ENCODE measurements around the gene RNASE11. TPM values are rescaled to one million over a fixed set of nuclear protein-coding genes. Genes with fewer than 3 reads are reported as not detected.

Gene RNASE11
- polyA plus RNA-seq, 1 experiment: not detected

DNA sequence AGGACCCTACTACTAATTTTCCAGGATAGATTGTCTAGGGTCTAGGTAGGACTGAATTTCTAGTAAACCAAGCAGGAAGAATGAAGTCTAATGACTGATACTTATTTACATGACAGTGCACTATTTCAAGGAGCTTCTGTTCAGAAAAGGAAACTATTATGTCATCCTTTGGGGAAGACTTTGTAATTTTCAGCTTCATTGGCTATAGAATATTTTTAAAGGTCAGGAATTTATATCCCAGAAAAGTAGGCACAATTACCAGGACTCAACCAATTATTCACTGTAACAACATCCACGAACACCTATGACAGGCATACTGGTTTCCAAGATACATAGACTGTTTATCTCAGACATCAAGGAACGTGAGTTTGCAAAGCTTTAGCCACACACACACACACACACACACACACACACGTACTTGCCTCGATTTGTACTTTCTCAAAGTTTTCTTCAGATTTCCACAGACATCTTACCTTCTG is 30.5 kb upstream of the RNASE11 start:
- CTCF ChIA-PET: no interaction called here
- DNase-seq (ENCODE audit: low read depth, low spot score): no peak
- Histone ChIP-seq H3K27me3 (ENCODE audit: control insufficient read depth, insufficient read depth, low read length) (peaks cover 3% of the 10 kb centered on the region), H3K27ac (ENCODE audit: low read depth, low read length) (no peak overlapping the region), H3K4me3 (ENCODE audit: low read depth, low read length) (no peak overlapping the region), H3K9me3 (ENCODE audit: control insufficient read depth, insufficient read depth, low read length) (no peaks in the 10 kb centered on the region)
- no peak for TF ChIP-seq CTCF (IDR thresholded peaks at IDR 0.05; ENCODE audit: low read depth, low read length)
- POLR2A ChIA-PET: no interaction called here

GRCh38 chr14:20617138-20618003 is 29.6 kb upstream of the RNASE11 start:
- CTCF ChIA-PET: no interaction called here

GRCh38 chr14:20615996-20616395 is 28.2 kb upstream of the RNASE11 start:
- DNase-seq (ENCODE audit: low read depth, low spot score): no peak
- CTCF ChIA-PET: no interaction called here
- no peak for TF ChIP-seq CTCF (IDR thresholded peaks at IDR 0.05; ENCODE audit: low read depth, low read length)
- no peaks in the 10 kb centered on the region for H3K9me3 ChIP-seq (ENCODE audit: control insufficient read depth, insufficient read depth, low read length)
- no peak overlapping the region for H3K27ac ChIP-seq (ENCODE audit: low read depth, low read length)
- H3K4me3 ChIP-seq (ENCODE audit: low read depth, low read length): no peak overlapping the region
- H3K27me3 ChIP-seq (ENCODE audit: control insufficient read depth, insufficient read depth, low read length): no peaks in the 10 kb centered on the region
- POLR2A ChIA-PET: no interaction called here

More at GRCh38 chr14:20617138-20618003, 29.6 kb upstream of the RNASE11 start:
- Histone ChIP-seq H3K4me3 (ENCODE audit: low read depth, low read length) (no peak overlapping the region), H3K9me3 (ENCODE audit: control insufficient read depth, insufficient read depth, low read length) (no peaks in the 10 kb centered on the region), H3K27me3 (ENCODE audit: control insufficient read depth, insufficient read depth, low read length) (peaks cover 3% of the 10 kb centered on the region), H3K27ac (ENCODE audit: low read depth, low read length) (no peak overlapping the region)
- DNase-seq (ENCODE audit: low read depth, low spot score): no peak
- POLR2A ChIA-PET: no interaction called here
- TF ChIP-seq CTCF (IDR thresholded peaks at IDR 0.05; ENCODE audit: low read depth, low read length): no peak

DNA sequence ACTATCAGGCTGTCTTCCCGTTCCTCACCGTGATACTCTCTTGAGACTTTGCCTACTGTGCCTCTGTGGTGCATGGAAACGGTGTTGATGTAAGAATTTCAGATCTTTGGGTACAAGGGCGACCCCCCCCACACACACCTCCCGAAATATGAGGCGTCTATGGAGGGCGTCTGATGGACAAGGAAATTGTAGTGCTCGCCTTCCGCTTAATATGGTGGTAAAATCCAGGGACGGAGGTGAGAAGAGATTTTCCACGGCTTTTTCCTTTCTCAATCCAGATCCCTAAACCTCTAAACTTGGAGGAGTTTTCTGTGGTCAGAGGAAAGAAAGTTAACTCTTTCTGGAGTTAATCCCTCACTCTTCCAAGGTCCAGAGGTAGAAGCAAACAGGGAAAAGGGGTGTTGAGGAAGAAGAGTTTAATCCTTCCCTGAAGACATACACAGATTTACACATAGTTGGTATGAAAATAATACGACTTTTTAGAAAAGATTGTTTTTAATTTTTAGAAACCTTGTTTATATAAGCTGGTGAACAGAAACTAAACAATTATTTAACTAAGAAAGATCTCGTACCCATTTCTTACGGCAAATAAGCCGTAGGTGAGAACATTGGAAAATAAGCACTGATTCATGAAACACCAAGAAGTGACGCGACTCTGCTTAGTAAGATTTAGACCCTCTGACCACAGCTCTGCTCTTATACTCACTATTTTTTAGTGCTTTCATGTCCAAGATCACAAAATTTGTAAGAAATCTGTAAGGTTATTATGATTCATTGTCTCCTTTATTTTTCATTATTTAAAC is 26.4 kb upstream of the RNASE11 start:
- H3K27me3 ChIP-seq (ENCODE audit: control insufficient read depth, insufficient read depth, low read length): no peaks in the 10 kb centered on the region
- POLR2A ChIA-PET: interaction anchor here (1.1 to 1.7 kb wide), 4 partner anchors 68 to 271 kb away, joined by 4 to 13 read pairs (median 9); partner anchors contain the start of genes PARP2 and PNP
- no peaks in the 10 kb centered on the region for H3K9me3 ChIP-seq (ENCODE audit: control insufficient read depth, insufficient read depth, low read length)
- no peak for DNase-seq (ENCODE audit: low read depth, low spot score)
- H3K4me3 ChIP-seq (ENCODE audit: low read depth, low read length): peak overlapping the region; percentile 70
- CTCF ChIA-PET: interaction anchor here (0.6 to 3.2 kb wide), 12 partner anchors 67 to 697 kb away, joined by 3 to 26 read pairs (median 4); partner anchors contain the start of genes CCNB1IP1 and RNASE4
- H3K27ac ChIP-seq (ENCODE audit: low read depth, low read length): peak overlapping the region; percentile 42
- TF ChIP-seq CTCF (IDR thresholded peaks at IDR 0.05; ENCODE audit: low read depth, low read length): no peak

Measured in AG04450 (cell line).